ENCODE measurements around the gene RNU2-63P. TPM values are rescaled to one million over a fixed set of nuclear protein-coding genes. Genes with fewer than 3 reads are reported as not detected.
A peak's percentile ranks its signal among the peaks of the same experiment; 100 is the strongest.
"Not testable (repeated sequence)": the region's sequence is repeated elsewhere in the genome, so short reads cannot be mapped to it uniquely, and the experiment has no call there.

RNU2-63P gene
- total RNA-seq, 2 donors from 2014 or later = 11.0 to 22.2 TPM

GRCh38 chr2:88049622-88050021 lies 33.3 kb upstream of the RNU2-63P start:
- Mint-ChIP-seq H3K9me3 (no peaks in the 10 kb centered on the region), H3K4me1 (ENCODE audit: low read depth) (peaks cover 50% of the 10 kb centered on the region), H3K27me3 (ENCODE audit: low read depth) (no peaks in the 10 kb centered on the region), H3K4me3 (no peak overlapping the region), H3K27ac (no peak overlapping the region), H3K36me3 (ENCODE audit: insufficient read depth in 2 of 2) (peaks cover 2 to 11% of the 10 kb centered on the region in 2 donors)
- DNase-seq (no peak), ATAC-seq (replicated peaks in 1 of 2) (no peak)

DNA sequence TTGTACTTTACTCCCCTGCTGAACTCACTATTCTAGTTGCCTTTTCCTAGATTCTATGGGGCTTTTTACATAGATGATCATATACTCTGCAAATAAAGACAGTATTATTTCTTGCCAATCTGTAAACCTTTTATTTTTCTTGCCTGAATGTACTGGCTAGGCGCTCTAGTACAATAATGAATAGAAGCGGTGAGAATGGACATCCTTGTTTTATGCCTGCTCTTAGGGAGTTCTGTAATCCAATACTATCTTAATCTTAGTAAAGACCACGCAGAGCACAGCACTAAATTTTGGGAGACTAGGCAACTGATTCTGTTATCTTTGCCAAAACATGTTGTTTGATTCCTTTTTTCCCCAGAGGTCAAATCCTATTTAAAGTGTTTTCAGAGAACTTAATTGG lies 32.2 kb upstream of the RNU2-63P start:
- no peak overlapping the region for H3K27ac Mint-ChIP-seq
- H3K27me3 Mint-ChIP-seq (ENCODE audit: low read depth) = no peaks in the 10 kb centered on the region
- DNase-seq = no peak
- H3K36me3 Mint-ChIP-seq (ENCODE audit: insufficient read depth in 2 of 2) = peaks cover 2 to 6% of the 10 kb centered on the region in 2 donors
- no peaks in the 10 kb centered on the region for H3K9me3 Mint-ChIP-seq
- no peak overlapping the region for H3K4me3 Mint-ChIP-seq
- H3K4me1 Mint-ChIP-seq (ENCODE audit: low read depth) = peaks cover 40% of the 10 kb centered on the region
- ATAC-seq (replicated peaks in 1 of 2) = no peak

DNA sequence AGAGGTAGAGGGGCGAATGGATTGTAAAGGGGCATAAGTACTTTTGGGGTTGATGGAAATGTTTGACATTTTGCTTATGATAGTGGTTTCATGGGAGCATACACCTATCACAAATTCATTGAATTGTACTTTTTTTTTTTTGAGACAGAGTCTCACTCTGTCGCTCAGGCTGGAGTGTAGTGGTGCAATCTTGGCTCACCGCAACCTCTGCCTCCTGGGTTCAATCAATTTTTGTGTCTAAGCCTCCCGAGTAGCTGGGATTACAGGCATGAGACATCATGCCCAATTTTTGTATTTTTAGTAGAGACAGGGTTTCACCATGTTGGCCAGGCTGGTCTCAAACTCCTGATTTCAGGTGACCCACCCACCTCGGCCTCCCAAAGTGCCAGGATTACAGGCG lies 29.2 kb upstream of the RNU2-63P start:
- not testable (repeated sequence) for H3K36me3 Mint-ChIP-seq (ENCODE audit: insufficient read depth in 2 of 2); H3K4me3 Mint-ChIP-seq; H3K9me3 Mint-ChIP-seq; H3K27me3 Mint-ChIP-seq (ENCODE audit: low read depth); H3K27ac Mint-ChIP-seq; DNase-seq; ATAC-seq (replicated peaks in 1 of 2)
- peaks cover 36% of the 10 kb centered on the region for H3K4me1 Mint-ChIP-seq (ENCODE audit: low read depth)

DNA sequence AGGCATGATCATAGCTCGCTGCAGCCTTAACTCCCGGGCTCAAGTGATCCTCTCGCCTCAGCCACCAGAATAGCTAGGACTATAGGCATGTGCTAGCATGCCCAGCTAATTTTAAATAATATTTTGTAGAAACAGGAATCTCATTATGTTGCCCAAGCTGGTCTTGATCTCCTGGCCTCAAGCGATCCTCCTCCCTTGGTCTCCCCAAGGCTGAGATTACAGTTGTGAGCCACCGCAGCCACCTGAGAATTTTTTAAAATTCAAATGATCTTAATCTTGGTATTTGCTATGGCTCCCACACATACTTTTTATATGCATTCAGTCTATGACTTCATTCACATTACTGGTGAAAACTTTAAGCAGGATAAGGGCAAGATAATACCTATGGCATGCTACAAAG lies 26.1 kb upstream of the RNU2-63P start:
- peak overlapping the region; percentile 68 for H3K27ac Mint-ChIP-seq
- DNase-seq = no peak
- H3K4me1 Mint-ChIP-seq (ENCODE audit: low read depth) = peaks cover 45% of the 10 kb centered on the region
- H3K9me3 Mint-ChIP-seq = peaks cover 0 to 2% of the 10 kb centered on the region in 2 donors
- no peak for ATAC-seq (replicated peaks in 1 of 2)
- no peak overlapping the region for H3K4me3 Mint-ChIP-seq
- peaks cover 0 to 2% of the 10 kb centered on the region in 2 donors for H3K36me3 Mint-ChIP-seq (ENCODE audit: insufficient read depth in 2 of 2)
- H3K27me3 Mint-ChIP-seq (ENCODE audit: low read depth) = no peaks in the 10 kb centered on the region

DNA sequence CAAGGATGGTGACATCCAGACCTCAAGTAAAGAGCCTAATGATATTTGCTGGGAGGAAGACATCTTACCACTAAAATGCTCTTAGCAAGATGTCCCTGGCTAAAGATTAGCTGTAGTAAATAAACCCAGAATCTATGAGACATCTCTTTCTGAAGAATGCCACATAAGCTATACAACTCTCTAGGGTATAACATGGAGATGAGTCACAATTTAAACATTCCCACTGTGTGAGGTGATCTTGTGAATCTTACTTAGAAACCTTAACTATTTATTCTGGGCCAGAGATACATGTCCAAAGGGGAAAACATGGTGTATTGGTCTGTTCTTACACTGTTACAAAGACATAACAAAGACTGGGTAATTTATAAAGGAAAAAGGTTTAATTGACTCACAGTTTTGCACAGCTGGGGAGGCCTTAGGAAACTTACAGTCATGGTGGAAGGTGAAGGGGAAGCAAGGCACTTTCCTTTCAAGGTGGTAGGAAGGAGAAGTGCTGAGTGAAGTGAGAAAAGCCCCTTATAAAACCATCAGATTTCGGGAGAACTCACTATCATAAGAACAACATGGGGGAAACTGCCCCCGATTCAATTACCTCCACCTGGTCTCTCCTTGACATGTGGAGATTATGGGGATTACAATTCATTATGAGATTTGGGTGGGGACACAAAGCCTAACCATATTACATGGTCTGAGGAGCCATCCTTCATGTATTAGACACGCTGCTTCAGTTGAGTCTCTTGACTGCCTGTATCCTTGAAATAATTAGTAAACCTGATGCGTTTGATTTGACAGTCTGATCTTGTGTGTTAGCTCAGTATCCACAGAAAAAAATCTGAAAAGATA lies 22.1 kb upstream of the RNU2-63P start:
- peaks cover 6 to 11% of the 10 kb centered on the region in 2 donors for H3K36me3 Mint-ChIP-seq (ENCODE audit: insufficient read depth in 2 of 2)

GRCh38 chr2:88036606-88037005 lies 20.3 kb upstream of the RNU2-63P start:
- H3K27me3 Mint-ChIP-seq (ENCODE audit: low read depth) = no peaks in the 10 kb centered on the region
- no peak overlapping the region for H3K4me3 Mint-ChIP-seq
- peaks cover 36% of the 10 kb centered on the region for H3K4me1 Mint-ChIP-seq (ENCODE audit: low read depth)
- peaks cover 0 to 2% of the 10 kb centered on the region in 2 donors for H3K9me3 Mint-ChIP-seq
- no peak for DNase-seq
- no peak overlapping the region for H3K27ac Mint-ChIP-seq
- no peak for ATAC-seq (replicated peaks in 1 of 2)
- H3K36me3 Mint-ChIP-seq (ENCODE audit: insufficient read depth in 2 of 2) = peaks cover 6 to 12% of the 10 kb centered on the region in 2 donors

More for the DNA sequence above, 22.1 kb upstream of the RNU2-63P start:
- DNase-seq (no peak), ATAC-seq (replicated peaks in 1 of 2) (peak; percentile 84 to 86)
- Mint-ChIP-seq H3K27ac (peak overlapping the region; percentile 83), H3K27me3 (ENCODE audit: low read depth) (no peaks in the 10 kb centered on the region), H3K4me3 (peak overlapping the region; percentile 5 to 21), H3K4me1 (ENCODE audit: low read depth) (peaks cover 50% of the 10 kb centered on the region), H3K9me3 (peaks cover 0 to 2% of the 10 kb centered on the region in 2 donors)

DNA sequence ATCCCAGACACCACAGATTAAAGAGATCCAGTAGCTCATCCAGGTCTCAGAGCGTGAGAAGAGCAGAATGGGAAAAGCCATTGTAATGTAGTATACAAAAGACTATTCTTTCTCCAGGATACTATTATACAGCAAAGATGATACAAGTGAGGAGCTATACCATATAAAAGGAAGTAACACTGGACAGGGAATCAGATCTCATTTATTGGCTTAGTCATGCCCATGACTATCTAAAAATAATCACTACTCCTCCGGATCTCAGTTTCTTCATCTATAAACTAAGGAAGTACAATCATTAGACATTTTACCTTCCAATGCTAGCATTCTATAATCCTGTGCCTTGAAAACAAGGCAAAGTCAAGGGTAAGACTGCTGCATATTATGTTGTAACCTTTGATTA lies 19.8 kb upstream of the RNU2-63P start:
- Mint-ChIP-seq H3K9me3 (peaks cover 0 to 2% of the 10 kb centered on the region in 2 donors), H3K36me3 (ENCODE audit: insufficient read depth in 2 of 2) (peaks cover 6 to 12% of the 10 kb centered on the region in 2 donors), H3K4me3 (peak overlapping the region in 1 of 2 donors; percentile 10), H3K27ac (peak overlapping the region; percentile 55), H3K27me3 (ENCODE audit: low read depth) (no peaks in the 10 kb centered on the region), H3K4me1 (ENCODE audit: low read depth) (peaks cover 36% of the 10 kb centered on the region)
- ATAC-seq (replicated peaks in 1 of 2) = no peak
- no peak for DNase-seq

DNA sequence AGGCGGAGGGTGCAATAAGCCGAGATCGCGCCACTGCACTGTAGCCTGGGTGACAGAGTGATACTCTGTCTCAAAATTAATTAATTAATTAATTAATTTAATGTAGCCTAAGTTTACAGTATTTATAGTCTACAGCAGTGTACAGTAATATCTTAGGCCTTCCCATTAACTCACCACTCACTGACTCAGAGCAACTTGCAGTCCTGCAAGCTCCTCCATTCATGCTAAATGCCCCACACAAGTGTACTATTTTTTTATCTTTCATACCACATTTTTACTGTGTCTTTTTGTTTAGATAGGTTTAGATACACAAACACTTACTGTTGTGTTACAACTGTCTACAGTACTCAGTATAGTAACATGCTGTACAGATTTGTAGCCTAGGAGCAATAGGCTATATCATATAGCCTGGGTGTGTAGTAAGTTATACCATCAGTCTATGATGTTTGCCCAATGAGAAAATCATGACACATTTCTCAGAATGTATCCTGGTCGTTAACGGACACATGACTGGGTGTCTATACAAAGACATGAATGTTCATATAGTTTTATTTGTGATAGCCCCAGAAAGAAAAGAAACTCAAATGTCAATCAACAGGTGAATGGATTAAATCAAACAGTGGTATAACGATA lies 15.8 kb upstream of the RNU2-63P start:
- H3K27me3 Mint-ChIP-seq (ENCODE audit: low read depth) = no peaks in the 10 kb centered on the region
- H3K4me3 Mint-ChIP-seq = no peak overlapping the region
- DNase-seq (no peak), ATAC-seq (replicated peaks in 1 of 2) (no peak)
- peaks cover 11 to 16% of the 10 kb centered on the region in 2 donors for H3K36me3 Mint-ChIP-seq (ENCODE audit: insufficient read depth in 2 of 2)
- peaks cover 23% of the 10 kb centered on the region for H3K4me1 Mint-ChIP-seq (ENCODE audit: low read depth)
- no peak overlapping the region for H3K27ac Mint-ChIP-seq
- no peaks in the 10 kb centered on the region for H3K9me3 Mint-ChIP-seq

DNA sequence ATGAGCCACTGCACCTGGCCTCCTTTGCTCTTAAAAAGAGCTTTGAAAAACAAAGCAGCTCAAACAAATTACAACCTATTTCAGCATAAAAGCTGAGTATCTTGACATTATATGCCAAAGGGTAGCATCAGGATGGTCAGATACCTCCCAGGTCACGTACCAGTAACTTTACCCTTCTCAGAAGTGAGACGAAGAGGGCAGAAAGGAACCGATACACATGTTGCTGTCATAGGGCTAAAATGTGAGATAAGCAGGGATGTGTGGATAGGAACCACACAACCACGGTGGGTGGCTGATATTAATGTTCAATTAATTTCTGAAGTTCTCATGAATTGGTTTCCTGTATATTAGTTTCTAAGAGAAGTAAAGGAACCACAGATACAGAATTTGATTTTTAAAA lies 12.6 kb upstream of the RNU2-63P start:
- peaks cover 10% of the 10 kb centered on the region for H3K4me1 Mint-ChIP-seq (ENCODE audit: low read depth)
- DNase-seq = no peak
- peaks cover 0 to 2% of the 10 kb centered on the region in 2 donors for H3K9me3 Mint-ChIP-seq
- H3K36me3 Mint-ChIP-seq (ENCODE audit: insufficient read depth in 2 of 2) = peaks cover 5 to 9% of the 10 kb centered on the region in 2 donors
- H3K27me3 Mint-ChIP-seq (ENCODE audit: low read depth) = no peaks in the 10 kb centered on the region
- no peak overlapping the region for H3K27ac Mint-ChIP-seq
- no peak overlapping the region for H3K4me3 Mint-ChIP-seq
- ATAC-seq (replicated peaks in 1 of 2) = no peak

- Mint-ChIP-seq H3K27me3 (ENCODE audit: low read depth) (no peaks in the 10 kb centered on the region), H3K9me3 (peaks cover 0 to 2% of the 10 kb centered on the region in 2 donors), H3K4me1 (ENCODE audit: low read depth) (peaks cover 10% of the 10 kb centered on the region), H3K27ac (peak overlapping the region; percentile 66), H3K4me3 (peak overlapping the region; percentile 38 to 67), H3K36me3 (ENCODE audit: insufficient read depth in 2 of 2) (peaks cover 5 to 7% of the 10 kb centered on the region in 2 donors)
- peak in 1 of 2 donors; percentile 56 for ATAC-seq (replicated peaks in 1 of 2)
- DNase-seq = no peak
These were observed 11.5 kb upstream of the RNU2-63P start for GRCh38 chr2:88027697-88028389.

DNA sequence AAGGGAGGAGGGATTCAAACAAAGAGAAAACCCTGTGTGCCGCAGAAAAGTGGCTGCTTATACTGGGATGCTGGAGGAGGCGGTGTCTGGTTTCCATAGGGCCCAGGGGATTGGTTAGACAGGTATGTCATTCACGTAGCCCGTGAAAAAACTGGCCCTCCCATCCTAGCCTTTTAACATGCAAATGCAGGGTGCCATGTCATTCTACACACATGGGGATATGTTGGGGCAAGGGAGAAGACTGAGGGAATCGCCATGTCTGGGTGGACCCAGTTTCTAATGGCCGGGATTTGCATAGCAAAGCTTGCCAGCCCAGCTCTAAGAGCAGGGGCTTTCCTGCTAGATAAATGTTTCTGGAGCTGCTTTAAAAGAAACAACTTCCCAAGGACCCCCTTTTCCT lies 8.2 kb upstream of the RNU2-63P start:
- H3K27ac Mint-ChIP-seq = no peak overlapping the region

DNA sequence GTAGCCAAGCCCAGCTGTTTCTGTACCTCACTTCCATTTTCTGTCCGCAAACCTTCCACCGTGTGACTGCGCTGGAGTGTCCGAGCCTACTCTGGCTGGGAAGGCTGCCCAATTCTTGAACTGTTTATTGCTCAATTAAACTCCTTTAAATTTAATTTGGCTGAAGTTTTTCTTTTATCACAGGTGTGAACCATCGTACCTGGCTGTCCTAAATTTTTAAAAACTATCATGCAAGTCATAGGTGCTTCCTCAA lies 6.2 kb upstream of the RNU2-63P start:
- Mint-ChIP-seq H3K27me3 (ENCODE audit: low read depth) (peaks cover 3% of the 10 kb centered on the region), H3K4me1 (ENCODE audit: low read depth) (peaks cover 6% of the 10 kb centered on the region), H3K4me3 (no peak overlapping the region), H3K27ac (no peak overlapping the region), H3K9me3 (peaks cover 0 to 2% of the 10 kb centered on the region in 2 donors), H3K36me3 (ENCODE audit: insufficient read depth in 2 of 2) (no peaks in the 10 kb centered on the region)
- DNase-seq (no peak), ATAC-seq (replicated peaks in 1 of 2) (no peak)

More for the DNA sequence above, 8.2 kb upstream of the RNU2-63P start:
- ATAC-seq (replicated peaks in 1 of 2) (no peak), DNase-seq (no peak)
- Mint-ChIP-seq H3K4me1 (ENCODE audit: low read depth) (peaks cover 10% of the 10 kb centered on the region), H3K36me3 (ENCODE audit: insufficient read depth in 2 of 2) (peaks cover 5 to 7% of the 10 kb centered on the region in 2 donors), H3K27me3 (ENCODE audit: low read depth) (no peaks in the 10 kb centered on the region), H3K9me3 (peaks cover 0 to 2% of the 10 kb centered on the region in 2 donors), H3K4me3 (no peak overlapping the region)

GRCh38 chr2:88019985-88020384 lies 3.6 kb upstream of the RNU2-63P start:
- DNase-seq = no peak
- Mint-ChIP-seq H3K4me3 (no peak overlapping the region), H3K27me3 (ENCODE audit: low read depth) (peaks cover 6% of the 10 kb centered on the region), H3K4me1 (ENCODE audit: low read depth) (peaks cover 20% of the 10 kb centered on the region), H3K27ac (no peak overlapping the region), H3K36me3 (ENCODE audit: insufficient read depth in 2 of 2) (no peaks in the 10 kb centered on the region), H3K9me3 (peaks cover 0 to 2% of the 10 kb centered on the region in 2 donors)
- no peak for ATAC-seq (replicated peaks in 1 of 2)

Data from activated T-cell treated with anti-CD3 and anti-CD28 coated beads, Interleukin-2, amount 50 U/mL, for 72 hours (primary cell).